GM19452 (cell line): ENCODE results near the gene AIFM3.
A peak's percentile ranks its signal among the peaks of the same experiment; 100 is the strongest.

ENCODE experiments used
- ATAC-seq: cut with Tn5 transposase; IDR thresholded peaks from one replicate; pipeline ENCODE4 v1.9.1; 2021; ENCODE audit not compliant: unreplicated experiment

Gene AIFM3

GRCh38 chr22:20974336-20974955 is 7.4 kb downstream of the AIFM3 start:
- ATAC-seq: no peak

DNA sequence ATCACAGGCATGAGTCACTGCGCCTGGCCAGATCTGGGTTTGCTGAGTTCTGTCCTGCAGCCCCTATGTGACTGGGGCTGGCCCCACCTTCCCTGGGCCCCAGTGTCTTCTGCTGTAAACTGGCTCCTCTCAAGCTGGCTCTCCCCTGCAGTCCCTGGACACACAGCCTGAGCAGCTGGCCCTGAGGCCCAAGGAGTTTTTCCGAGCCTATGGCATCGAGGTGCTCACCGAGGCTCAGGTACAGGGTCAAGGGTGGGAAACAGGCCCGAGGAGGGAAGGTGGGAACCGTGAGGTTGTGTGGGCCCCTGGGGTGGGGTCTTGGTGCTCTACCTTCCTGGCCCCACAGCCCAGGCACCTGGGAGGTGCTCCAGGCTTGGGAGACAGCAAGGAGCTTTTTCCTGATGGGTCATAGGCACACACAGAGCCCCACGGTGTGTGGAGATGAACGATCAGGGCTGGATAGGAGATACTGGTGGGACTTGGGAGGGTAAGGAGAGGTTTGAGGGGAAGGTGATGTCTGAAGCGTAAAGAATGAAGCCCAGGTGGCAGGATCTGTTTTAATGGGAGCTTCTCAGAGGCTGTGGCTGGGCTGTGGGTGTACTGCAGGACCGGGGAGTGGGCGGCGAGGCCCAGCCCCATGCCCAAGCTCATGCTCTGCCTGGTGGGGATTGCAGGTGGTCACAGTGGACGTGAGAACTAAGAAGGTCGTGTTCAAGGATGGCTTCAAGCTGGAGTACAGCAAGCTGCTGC is 8.7 kb downstream of the AIFM3 start:
- ATAC-seq: no peak

GRCh38 chr22:20976291-20976877 is 9.3 kb downstream of the AIFM3 start:
- ATAC-seq: no peak

- ATAC-seq: no peak
Observed at GRCh38 chr22:20977019-20977418, 10.0 kb downstream of the AIFM3 start.

- no peak for ATAC-seq
Observed at GRCh38 chr22:20977516-20978170, 10.6 kb downstream of the AIFM3 start.

- ATAC-seq: no peak
Observed at GRCh38 chr22:20978419-20978818, 11.4 kb downstream of the AIFM3 start.

GRCh38 chr22:20979243-20979809 is 12.3 kb downstream of the AIFM3 start:
- ATAC-seq: no peak

- no peak for ATAC-seq
Observed at GRCh38 chr22:20979940-20980453, 12.9 kb downstream of the AIFM3 start.

DNA sequence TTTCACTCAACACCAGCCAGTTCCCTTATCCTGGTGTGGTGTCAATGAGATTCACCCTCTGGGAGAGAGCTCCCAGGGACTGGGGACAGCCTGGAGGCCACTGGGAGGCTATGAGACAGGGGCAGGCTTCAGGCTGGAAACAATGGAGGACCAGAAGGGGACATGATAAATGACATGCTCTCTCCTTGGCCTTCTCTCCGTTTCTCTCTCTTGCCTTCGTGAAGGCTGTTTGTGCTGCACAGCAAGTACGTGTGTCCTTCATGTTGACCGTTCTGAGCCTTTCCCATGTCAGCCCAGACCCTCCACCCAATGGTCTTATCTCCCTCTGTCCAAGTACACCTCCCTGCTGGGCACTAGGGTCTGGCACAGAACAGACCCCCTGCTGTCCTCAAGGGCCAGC is 13.5 kb downstream of the AIFM3 start:
- no peak for ATAC-seq

DNA sequence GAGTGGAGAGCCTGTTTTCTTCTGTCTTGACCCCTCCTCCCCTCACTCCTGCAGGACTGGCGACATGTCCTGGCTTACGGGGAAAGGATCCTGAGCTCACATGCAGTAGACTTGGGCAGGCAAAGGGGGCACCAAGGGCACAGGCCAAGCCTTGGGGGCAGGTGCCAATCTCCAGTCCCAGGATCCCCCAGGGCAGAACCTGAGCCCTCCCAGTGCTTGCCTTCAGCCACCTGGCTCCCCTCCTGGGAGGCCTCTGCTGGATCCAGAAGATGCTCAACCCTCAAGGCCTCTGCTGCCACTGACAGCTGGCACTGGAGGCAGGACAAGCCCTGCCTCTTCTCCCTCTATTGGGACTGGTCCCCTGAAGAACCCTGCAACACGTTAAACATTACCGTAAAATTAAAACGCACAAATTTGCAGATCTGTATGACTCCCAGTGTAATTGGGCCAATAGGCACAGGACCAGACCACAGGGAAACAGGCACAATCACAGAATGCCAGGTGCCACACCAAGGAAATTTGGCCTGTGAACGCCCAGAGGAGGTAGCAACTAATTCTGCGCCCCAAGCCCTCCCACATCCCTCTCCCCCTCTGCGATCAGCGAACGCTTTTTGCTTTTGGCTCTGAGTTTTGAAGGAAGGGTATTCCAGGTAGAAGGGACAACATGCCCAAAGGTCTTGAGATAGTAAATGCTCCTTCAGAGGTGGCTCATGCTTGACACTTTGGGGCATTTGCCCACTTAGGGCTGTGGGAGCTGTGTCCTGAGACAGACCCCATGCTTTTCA is 14.1 kb downstream of the AIFM3 start:
- ATAC-seq: no peak

- ATAC-seq: peak; percentile 77
Observed at GRCh38 chr22:20981787-20982562, 14.9 kb downstream of the AIFM3 start, which contains the start of gene LZTR1. Gene LZTR1 (plus strand): TSS chr22:20982297. CDS start chr22:20982372, 75 bp downstream.

GRCh38 chr22:20982563-20982882 is 15.5 kb downstream of the AIFM3 start:
- peak; percentile 5 for ATAC-seq

DNA sequence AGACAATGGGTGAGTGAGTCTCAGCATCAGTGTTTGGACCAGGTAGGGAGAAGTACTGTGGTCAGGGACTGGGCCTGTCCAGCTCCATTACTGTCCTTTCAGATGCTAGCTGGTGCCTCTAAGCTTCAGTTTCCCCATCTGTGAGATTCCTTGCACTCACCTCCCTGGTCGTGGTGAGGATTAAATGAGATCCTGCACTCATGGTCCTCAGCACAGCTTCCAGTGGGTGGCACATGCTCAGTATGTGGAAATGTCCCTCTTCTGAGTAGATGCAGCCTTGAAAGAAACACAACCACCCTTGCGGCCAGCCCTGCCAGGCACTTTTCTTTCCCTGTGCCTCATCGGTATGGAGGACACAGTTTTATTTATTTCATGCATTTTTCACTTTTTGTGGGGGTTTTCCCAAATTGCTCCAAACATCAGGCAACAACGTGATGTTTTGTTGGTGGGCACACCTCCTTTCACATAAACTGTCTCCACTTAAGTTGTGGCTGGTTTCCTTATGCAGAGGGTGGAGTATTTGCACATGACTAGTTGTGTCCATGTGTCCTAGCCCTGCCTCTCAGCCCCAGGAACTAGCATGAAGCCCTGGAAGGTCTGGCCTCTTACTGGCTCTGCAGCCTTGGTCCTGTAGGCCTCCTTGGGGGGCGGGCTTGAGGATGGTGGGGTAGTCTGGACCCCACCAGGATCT is 16.2 kb downstream of the AIFM3 start:
- no peak for ATAC-seq

DNA sequence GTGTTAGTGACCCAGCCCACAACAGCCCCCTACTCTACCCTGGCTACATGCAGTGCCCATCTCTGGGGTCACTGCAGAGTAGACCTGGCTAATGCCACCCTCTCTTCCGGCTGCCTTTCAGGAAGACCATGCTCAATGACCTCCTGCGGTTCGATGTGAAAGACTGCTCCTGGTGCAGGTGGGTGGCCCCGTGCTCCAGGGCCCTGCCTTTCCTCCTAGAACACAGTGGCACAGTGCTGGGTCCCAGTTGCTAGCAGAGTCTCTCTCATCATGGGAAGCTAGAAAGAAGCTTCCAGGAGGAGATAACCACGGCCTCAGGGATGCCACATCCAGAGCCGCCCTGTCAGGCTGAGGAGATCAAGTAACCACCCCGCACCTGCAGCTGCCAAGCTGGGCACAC is 18.7 kb downstream of the AIFM3 start:
- ATAC-seq: no peak

GRCh38 chr22:20986365-20986764 is 19.3 kb downstream of the AIFM3 start:
- ATAC-seq: no peak

GRCh38 chr22:20987375-20987774 is 20.3 kb downstream of the AIFM3 start:
- ATAC-seq: no peak

- no peak for ATAC-seq
Observed at GRCh38 chr22:20988573-20989322, 21.7 kb downstream of the AIFM3 start.

DNA sequence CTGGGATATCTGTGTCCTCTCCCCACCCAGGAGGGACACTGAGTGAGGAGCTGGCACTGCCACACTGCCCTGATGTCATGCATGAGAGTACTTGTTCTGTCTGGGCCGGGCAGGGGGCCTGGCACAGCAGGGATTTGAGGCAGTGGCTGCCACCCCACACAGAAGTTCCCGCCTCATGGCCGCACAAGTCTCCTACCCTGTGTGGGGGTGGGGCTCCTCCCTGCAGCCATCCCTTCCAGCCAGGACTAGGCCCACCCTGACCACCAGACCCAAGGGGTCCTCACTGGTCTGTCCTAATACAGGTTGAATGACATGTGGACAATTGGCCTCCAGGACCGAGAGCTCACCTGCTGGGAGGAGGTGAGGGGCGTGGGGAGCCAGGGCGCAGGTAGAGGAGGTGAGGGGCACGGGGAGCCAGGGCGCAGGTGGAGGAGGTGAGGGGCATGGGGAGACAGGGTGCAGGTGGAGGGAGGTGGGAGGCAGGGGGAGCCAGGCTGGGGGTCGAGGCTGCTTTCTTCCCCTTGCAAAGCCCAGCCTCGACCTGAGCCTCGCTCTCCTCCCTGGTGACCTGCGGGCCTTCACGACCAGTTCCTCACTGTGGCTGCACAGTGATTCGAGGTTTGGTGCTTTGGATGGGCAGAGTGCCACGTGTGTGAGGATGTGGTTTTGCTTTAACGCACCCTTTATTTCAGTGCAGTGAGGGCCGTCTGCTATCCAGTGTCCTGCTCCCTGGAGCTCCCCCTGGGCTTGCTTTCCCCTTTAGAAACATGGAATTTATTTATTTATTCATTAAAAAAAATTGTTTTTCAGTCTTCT is 22.5 kb downstream of the AIFM3 start:
- no peak for ATAC-seq
